Endodermal cell (in vitro differentiated cells): ENCODE measurements around the gene ACKR3. TPM values are rescaled to one million over a fixed set of nuclear protein-coding genes. Genes with fewer than 3 reads are reported as not detected.

ENCODE experiments used
- DNase-seq: peaks from one replicate; pipeline ENCODE4 v3.0.0-alpha.2; 2017
- H3K27ac ChIP-seq: 2 replicates; pipeline ENCODE4 v1.5.1; 2013; ENCODE audit warnings: mild to moderate bottlenecking, low read depth, low read length, moderate library complexity
- H3K27me3 ChIP-seq: 2 replicates; pipeline ENCODE4 v1.6.1; 2013; ENCODE audit warnings: mild to moderate bottlenecking, low read length, moderate library complexity; ENCODE audit not compliant: insufficient read depth, control insufficient read depth, poor library complexity, severe bottlenecking
- H3K36me3 ChIP-seq: 2 replicates; pipeline ENCODE4 v1.7.0; 2013; ENCODE audit warnings: mild to moderate bottlenecking, low read length, moderate library complexity; ENCODE audit not compliant: control insufficient read depth, insufficient read depth
- H3K4me1 ChIP-seq: one replicate; pipeline ENCODE4 v1.7.0; 2013; ENCODE audit warnings: low read length; ENCODE audit not compliant: control insufficient read depth, insufficient read depth
- H3K4me3 ChIP-seq: 2 replicates; pipeline ENCODE4 v1.5.1; 2013; ENCODE audit warnings: mild to moderate bottlenecking, low read length, moderate library complexity
- H3K9ac ChIP-seq: 2 replicates; pipeline ENCODE4 v1.6.1; 2013; ENCODE audit warnings: mild to moderate bottlenecking, low read length, moderate library complexity; ENCODE audit not compliant: poor library complexity, severe bottlenecking; ENCODE audit errors: extremely low read depth
- H3K9me3 ChIP-seq: 2 replicates; pipeline ENCODE4 v1.6.1; 2013; ENCODE audit warnings: mild to moderate bottlenecking, low read length, moderate library complexity; ENCODE audit not compliant: control insufficient read depth
- H3K27ac Mint-ChIP-seq: 2 replicates; pipeline ENCODE4 v1.8.0; 2020; ENCODE audit warnings: mixed read lengths
- H3K27me3 Mint-ChIP-seq: 2 replicates; pipeline ENCODE4 v1.8.0; 2021; ENCODE audit warnings: mild to moderate bottlenecking, mixed read lengths; ENCODE audit not compliant: insufficient read depth
- H3K36me3 Mint-ChIP-seq: 2 replicates; pipeline ENCODE4 v1.8.0; 2020; ENCODE audit warnings: low read depth, mixed read lengths
- H3K4me1 Mint-ChIP-seq: 2 replicates; pipeline ENCODE4 v1.8.0; 2020; ENCODE audit warnings: mixed read lengths
- H3K4me3 Mint-ChIP-seq: 2 replicates; pipeline ENCODE4 v1.8.0; 2020; ENCODE audit warnings: mild to moderate bottlenecking, moderate library complexity, mixed read lengths
- H3K9me3 Mint-ChIP-seq: 2 replicates; pipeline ENCODE4 v1.8.0; 2020; ENCODE audit warnings: mild to moderate bottlenecking, mixed read lengths
- CTCF ChIP-seq: fragments of 200-600 bp; sonication (generic); conservative IDR thresholded peaks from 2 replicates; pipeline ENCODE4 v1.5.0; 2021; ENCODE audit warnings: antibody characterized with exemption, mild to moderate bottlenecking
- WGBS, 2 experiments: methylation state at CpG; one replicate each; pipeline versions ENCODE4 v1.1.5 to v1.1.7; 2013; ENCODE audit warnings: missing lambda C conversion rate in 2 of 2, mixed read lengths in 1 of 2; ENCODE audit not compliant: insufficient coverage in 1 of 2, insufficient read length in 1 of 2; 5-methylcytosine and 5-hydroxymethylcytosine counted together
- total RNA-seq, 2 donors: library from RNA; stranded (reverse); fragmentation: NEBNext Ultra II Directional in 1 of 2; extraction: Animal tissue kit (Norgen Biotek cat#: 25700) in 1 of 2; gene quantifications; 2 replicates in 1 of 2; 3 replicates in 1 of 2; pipeline ENCODE4 v1.2.1, GENCODE V29; 2021

ACKR3 gene
- total RNA-seq, 2 donors from 2014 or later, result 76.9 to 110 TPM

- H3K27me3 Mint-ChIP-seq, result peaks cover 18% of the 10 kb centered on the region
- no peak overlapping the region for H3K27ac Mint-ChIP-seq
- peaks cover 16% of the 10 kb centered on the region for H3K4me1 Mint-ChIP-seq
- H3K9me3 Mint-ChIP-seq, result no peaks in the 10 kb centered on the region
- no peak for TF ChIP-seq CTCF
- Histone ChIP-seq H3K9me3 (no peaks in the 10 kb centered on the region), H3K4me3 (no peak overlapping the region), H3K27me3 (no peaks in the 10 kb centered on the region), H3K4me1 (no peaks in the 10 kb centered on the region), H3K36me3 (no peaks in the 10 kb centered on the region), H3K9ac (no peak overlapping the region), H3K27ac (no peak overlapping the region)
- no peaks in the 10 kb centered on the region for H3K36me3 Mint-ChIP-seq
- no peak overlapping the region for H3K4me3 Mint-ChIP-seq
- no peak for DNase-seq
- WGBS, 2 experiments, result 94 to 97% methylated on average over 5 to 10 of the region's 10 CpGs
Measured at GRCh38 chr2:236625156-236625690, 55.6 kb downstream of the ACKR3 start.

- H3K4me1 Mint-ChIP-seq, result peaks cover 9% of the 10 kb centered on the region
- H3K27me3 Mint-ChIP-seq, result peaks cover 13% of the 10 kb centered on the region
- TF ChIP-seq CTCF, result peak; percentile 54
- no peaks in the 10 kb centered on the region for H3K9me3 Mint-ChIP-seq
- no peaks in the 10 kb centered on the region for H3K36me3 Mint-ChIP-seq
- no peaks in the 10 kb centered on the region for H3K4me1 ChIP-seq
- no peak overlapping the region for H3K27ac Mint-ChIP-seq
- no peak overlapping the region for H3K4me3 ChIP-seq
- no peak overlapping the region for H3K4me3 Mint-ChIP-seq
- H3K27me3 ChIP-seq, result no peaks in the 10 kb centered on the region
- 86 to 90% methylated on average over 15 to 20 of the region's 20 CpGs for WGBS, 2 experiments
- DNase-seq, result no peak
- no peak overlapping the region for H3K9ac ChIP-seq
- no peak overlapping the region for H3K27ac ChIP-seq
- no peaks in the 10 kb centered on the region for H3K36me3 ChIP-seq
- no peaks in the 10 kb centered on the region for H3K9me3 ChIP-seq
Measured at GRCh38 chr2:236626391-236627150, 56.9 kb downstream of the ACKR3 start.

- Histone ChIP-seq H3K27me3 (no peaks in the 10 kb centered on the region), H3K36me3 (no peaks in the 10 kb centered on the region), H3K9me3 (no peaks in the 10 kb centered on the region), H3K4me1 (no peaks in the 10 kb centered on the region), H3K27ac (no peak overlapping the region), H3K9ac (no peak overlapping the region), H3K4me3 (no peak overlapping the region)
- H3K4me3 Mint-ChIP-seq, result no peak overlapping the region
- no peak overlapping the region for H3K27ac Mint-ChIP-seq
- no peaks in the 10 kb centered on the region for H3K36me3 Mint-ChIP-seq
- H3K27me3 Mint-ChIP-seq, result peaks cover 13% of the 10 kb centered on the region
- peak; percentile 15 for DNase-seq
- no peaks in the 10 kb centered on the region for H3K9me3 Mint-ChIP-seq
- H3K4me1 Mint-ChIP-seq, result peaks cover 3% of the 10 kb centered on the region
- no peak for TF ChIP-seq CTCF
- WGBS, 2 experiments, result 96 to 100% methylated on average over 2 to 11 of the region's 11 CpGs
Measured at GRCh38 chr2:236627193-236627592, 57.6 kb downstream of the ACKR3 start.
